Hematopoietic multipotent progenitor cell treated with erythropoietin and hydrocortisone succinate and interleukin-3 and kit ligand, for 8 days (in vitro differentiated cells): ENCODE measurements around the gene INSYN2A.

Source experiments
- DNase-seq: peaks from one replicate; pipeline ENCODE4 v3.0.0-alpha.2; 2015

INSYN2A gene

GRCh38 chr10:127151981-127152699 is 44.3 kb downstream of the INSYN2A start:
- no peak for DNase-seq

DNA sequence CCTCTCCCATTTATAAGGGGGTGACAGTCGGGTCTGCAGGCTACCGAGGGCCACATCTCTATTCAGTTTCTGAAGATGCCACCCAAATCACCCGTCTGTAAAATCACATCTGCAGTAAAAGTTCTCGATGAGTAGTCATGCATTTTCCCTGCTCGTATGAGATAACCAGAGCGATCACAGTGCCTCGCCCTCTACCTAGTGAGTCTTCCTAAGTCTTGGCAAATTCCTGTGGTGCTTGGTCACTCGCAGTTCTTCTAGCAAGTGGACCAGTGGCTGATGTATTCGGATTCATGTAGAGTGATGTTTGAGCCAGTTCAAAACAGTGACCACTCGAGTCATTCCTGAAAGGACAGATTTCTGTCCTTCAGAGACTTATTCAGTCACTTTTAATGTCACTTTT is 44.9 kb downstream of the INSYN2A start:
- no peak for DNase-seq

GRCh38 chr10:127150136-127150535 is 46.3 kb downstream of the INSYN2A start:
- no peak for DNase-seq

GRCh38 chr10:127149501-127150081 is 46.8 kb downstream of the INSYN2A start:
- DNase-seq = no peak

GRCh38 chr10:127148933-127149220 is 47.5 kb downstream of the INSYN2A start:
- no peak for DNase-seq

- peak; percentile 11 for DNase-seq
Measured at GRCh38 chr10:127148066-127148932, 48.1 kb downstream of the INSYN2A start.

- no peak for DNase-seq
Measured at GRCh38 chr10:127146661-127147060, 49.7 kb downstream of the INSYN2A start.
